CD4-positive, alpha-beta T cell treated with Interleukin-4 for 1 hour (primary cell): ENCODE results near the gene XPO5.

Source experiments
- DNase-seq, 2 donors: peaks; one replicate each; pipeline ENCODE4 v3.0.0-alpha.2; 2020 to 2022

XPO5 gene

GRCh38 chr6:43494766-43495165 lies 81.1 kb downstream of the XPO5 start:
- DNase-seq = no peak

DNA sequence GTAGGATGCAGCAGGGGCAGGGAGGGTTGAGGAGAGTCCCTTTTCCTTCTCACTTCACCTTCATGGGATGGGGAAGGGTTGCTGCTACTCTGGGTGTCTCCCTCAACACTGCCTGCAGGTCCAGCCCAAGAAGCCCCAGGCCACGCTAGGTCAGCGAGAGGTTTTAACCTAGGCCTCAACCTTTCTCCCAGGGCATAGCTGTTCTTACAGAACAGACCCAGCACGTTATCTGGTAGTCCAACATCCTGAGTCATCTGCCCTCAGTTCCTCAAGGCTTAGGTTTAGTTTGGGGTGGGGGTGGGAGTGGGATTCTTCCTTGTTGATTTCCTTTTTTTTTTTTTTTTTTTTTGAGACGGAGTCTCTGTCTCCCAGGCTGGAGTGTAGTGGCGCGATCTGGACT lies 81.5 kb downstream of the XPO5 start:
- no peak for DNase-seq

- DNase-seq = no peak
Observed at GRCh38 chr6:43493833-43494232, 82.0 kb downstream of the XPO5 start.

DNA sequence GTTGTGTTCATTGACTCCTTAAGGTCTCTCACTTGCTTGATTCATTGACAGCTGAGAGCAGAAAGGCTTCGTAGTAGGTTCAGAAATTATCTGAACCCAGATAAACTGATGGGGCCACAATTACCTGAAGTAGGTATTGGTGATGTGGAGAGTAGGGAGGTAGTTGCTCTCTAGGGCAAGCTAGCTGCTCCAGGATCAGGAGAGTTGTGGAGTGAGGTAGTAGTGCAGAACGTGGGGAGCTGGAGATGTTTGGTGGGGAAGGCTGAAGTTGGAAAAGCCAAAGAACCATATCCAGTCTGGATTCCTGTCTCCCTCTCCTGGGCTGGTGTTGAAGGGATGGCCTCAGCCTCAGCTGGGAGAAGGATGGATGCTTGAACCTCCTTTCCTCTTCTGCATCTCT lies 82.6 kb downstream of the XPO5 start:
- no peak for DNase-seq

- DNase-seq = no peak
Observed at GRCh38 chr6:43492673-43493072, 83.2 kb downstream of the XPO5 start.

DNA sequence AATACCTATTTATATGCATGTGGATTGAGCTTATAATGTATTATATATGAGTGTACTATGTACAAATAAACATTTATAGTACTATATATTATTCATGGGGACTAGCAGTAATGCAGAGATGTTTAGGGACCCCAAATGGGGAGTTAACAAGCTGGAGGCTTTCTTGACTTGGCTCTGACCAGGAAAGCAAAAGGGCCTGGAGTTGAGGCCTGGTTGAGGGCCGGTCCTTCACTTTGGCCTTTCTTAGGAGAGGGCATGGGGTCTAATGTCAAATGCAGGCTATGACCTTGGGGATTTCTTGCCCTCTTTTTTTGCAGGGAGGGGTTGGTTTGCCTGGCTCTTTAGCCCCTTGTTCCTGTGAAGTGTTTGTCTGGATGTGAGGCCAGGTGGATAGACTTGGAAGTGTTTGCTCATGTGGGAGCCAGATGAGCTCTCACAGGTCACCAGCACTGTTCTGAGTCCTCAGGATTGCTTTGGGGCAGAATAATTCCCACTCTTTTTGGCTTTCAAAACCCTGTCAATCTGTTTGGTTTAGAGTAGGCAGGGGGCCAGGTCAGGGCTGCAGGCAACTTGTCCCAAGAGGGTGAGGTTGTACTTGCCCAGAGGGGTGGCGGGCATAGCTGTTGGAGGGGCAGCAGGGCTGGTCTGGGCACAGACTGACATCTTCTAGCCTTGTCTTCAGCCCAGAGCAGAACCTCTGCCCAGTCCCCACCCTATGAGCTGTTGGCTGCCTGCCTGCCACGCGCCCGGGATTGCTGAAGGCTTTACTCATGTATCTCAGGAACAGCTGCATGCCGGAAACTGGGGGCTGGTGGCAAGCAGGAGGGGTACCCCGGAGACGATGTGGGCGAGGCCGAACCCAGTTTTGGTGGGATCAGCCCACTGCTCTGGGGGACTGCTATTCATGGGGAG lies 83.8 kb downstream of the XPO5 start:
- DNase-seq = no peak

DNA sequence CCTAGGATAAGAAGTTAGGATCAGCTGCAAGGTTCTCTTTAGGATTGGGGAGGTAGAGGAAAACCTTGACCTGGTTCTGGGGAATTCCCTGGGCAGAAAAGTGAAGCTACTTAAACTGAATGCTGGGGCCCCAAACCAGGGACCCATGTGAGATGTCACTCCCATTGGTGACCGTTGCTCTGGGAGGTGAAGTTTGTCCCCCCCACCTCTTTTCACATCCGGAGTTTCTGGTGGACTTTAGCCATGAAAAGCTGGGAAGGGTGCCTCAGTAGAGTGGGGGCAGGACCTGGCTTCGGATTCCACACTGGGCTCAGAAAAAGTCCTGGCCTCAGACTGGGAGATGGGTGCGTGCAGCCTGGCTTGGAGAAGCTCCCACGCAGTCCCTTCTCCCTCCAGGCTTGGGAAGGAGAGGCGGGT lies 85.3 kb downstream of the XPO5 start:
- DNase-seq = no peak

GRCh38 chr6:43489277-43490072 lies 86.4 kb downstream of the XPO5 start:
- DNase-seq = no peak

GRCh38 chr6:43488667-43489276 lies 87.1 kb downstream of the XPO5 start:
- no peak for DNase-seq

GRCh38 chr6:43481591-43482236 lies 94.1 kb downstream of the XPO5 start:
- DNase-seq = no peak

GRCh38 chr6:43481075-43481474 lies 94.8 kb downstream of the XPO5 start:
- DNase-seq = no peak

DNA sequence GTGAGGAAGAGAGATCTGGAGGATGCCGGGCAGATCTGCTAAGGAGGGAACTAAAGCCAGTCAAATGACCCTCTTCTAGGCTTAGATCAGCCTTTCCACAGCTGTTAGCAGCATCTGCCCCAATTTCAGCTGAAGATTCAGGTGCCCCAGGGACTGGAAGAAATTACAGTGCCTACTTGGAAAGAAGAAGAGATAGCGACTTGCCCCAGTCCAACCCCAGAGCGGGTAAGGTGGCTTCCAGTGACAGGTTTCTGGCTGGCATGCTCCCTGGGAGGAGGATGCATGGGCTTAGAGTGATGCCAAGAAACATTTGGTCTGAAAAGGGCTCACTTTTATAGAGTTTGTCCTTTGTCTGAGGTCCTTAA lies 97.8 kb downstream of the XPO5 start:
- peak in 1 of 2 donors; percentile 26 for DNase-seq

GRCh38 chr6:43477235-43478007 lies 98.4 kb downstream of the XPO5 start, which contains the start of gene TJAP1:
Gene TJAP1 (plus strand): TSS chr6:43477570. CDS start chr6:43499002, 21,432 bp downstream.
- DNase-seq = peak; percentile 95 to 96

GRCh38 chr6:43476746-43477145 lies 99.1 kb downstream of the XPO5 start:
- DNase-seq = peak in 1 of 2 donors; percentile 26

DNA sequence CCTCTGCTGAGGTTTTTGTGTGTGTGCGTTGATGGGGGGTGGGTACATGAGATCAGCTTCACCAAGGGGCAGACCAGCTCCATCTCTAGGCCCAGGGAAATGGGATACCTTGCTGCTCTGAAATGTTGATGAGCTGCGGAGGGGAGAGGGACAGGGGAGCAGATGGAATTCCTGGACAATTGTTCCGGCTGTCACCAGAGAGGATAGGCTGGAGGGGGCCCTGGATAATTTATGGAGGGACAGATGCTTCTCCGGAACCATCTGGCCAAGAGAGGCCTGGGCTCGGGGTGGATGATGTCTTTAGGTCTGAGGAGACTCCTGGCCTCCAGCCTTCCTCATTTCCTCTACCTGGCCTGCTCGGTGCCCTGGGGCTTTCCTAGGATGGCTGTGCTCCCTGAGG lies 100.3 kb downstream of the XPO5 start:
- no peak for DNase-seq

DNA sequence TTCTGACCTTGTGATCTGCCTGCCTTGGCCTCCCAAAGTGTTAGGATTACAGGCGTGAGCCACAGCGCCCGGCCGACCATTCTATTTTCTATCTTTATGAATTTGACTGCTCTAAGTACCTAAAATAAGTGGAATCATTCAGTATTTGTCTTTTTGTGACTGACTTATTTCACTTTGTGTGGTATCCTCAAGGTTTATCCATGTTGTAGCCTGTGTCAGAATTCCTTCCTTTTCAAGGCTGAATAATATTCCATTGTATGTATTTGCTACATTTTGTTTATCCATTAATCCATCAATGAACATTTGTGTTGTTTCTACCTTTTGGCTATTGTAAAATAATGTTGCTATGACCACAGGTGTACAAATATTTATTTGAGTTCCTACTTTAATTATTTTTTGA lies 103.3 kb downstream of the XPO5 start:
- no peak for DNase-seq
